ENCODE results near the gene SLC19A2. TPM values are rescaled to one million over a fixed set of nuclear protein-coding genes. Genes with fewer than 3 reads are reported as not detected.

SLC19A2 gene
- total and polyA plus RNA-seq, 7 experiments from 2014 or later = 0.53 to 5.9 (median 3.8) TPM

DNA sequence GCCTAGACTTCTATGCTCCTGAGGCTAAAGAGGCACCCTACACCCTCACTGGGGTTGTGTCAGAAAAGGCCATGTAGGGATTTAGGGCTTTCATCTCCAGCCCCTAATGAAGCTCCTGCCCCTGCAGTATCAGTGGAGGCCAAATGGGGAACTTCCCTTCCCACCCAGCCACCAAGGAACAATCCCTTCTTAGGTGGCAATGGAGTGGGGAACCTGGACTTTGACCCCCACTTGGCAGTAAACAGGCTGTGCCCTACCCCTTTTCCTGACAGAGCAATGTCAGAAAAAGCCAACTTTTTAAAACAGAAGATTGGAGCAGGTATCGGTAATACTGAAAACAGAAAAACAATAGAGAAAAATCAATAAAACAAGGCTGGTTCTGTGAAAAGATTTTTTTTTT, 35.5 kb upstream of the SLC19A2 start:
- CTCF ChIA-PET = interaction anchor here (0.6 kb wide), 1 partner anchor 28 kb away, joined by 4 read pairs; no protein-coding TSS in a partner anchor
- no peaks in the 10 kb centered on the region for H3K9me3 Mint-ChIP-seq

DNA sequence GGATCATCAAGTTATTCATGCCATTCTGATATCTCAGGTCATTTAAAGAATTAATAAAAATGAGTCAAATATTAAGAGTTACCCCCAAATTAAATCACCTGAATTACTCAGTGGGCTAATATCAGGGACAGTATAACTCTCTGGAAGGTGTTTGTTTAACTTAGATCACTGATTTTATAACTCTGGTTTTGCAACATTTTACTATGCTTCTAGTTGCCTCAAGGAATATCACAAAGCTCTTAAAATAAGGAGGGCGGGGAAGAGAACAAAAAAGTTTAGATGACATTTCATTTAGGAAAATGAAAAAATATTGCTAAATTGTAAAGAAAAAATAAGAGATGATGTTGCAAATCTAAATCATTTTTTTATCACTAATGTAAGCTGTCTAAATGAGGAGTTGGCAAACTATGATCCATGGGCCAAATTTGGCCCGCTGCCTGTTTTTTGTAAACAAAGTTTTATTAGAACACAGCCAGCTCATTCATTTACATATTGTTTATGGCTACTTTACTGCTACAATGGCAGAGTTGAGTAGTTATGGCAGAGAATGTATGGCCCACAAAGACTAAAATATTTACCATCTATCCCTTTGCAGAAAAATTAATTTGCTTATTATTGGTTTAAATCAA, 31.9 kb upstream of the SLC19A2 start:
- Histone ChIP-seq H3K36me3 (ENCODE audit: control insufficient read depth in 2 of 3, insufficient read depth in 3 of 3, low read length in 3 of 3) (no peaks in the 10 kb centered on the region), H3K4me3 (ENCODE audit: low read length) (no peak overlapping the region), H3K27ac (ENCODE audit: low read depth, low read length) (no peak overlapping the region), H3K27me3 (ENCODE audit: control insufficient read depth in 2 of 2, insufficient read depth in 2 of 2, low read length in 2 of 2) (no peaks in the 10 kb centered on the region), H3K9me3 (ENCODE audit: control insufficient read depth in 2 of 3, low read length in 3 of 3) (no peaks in the 10 kb centered on the region), H3K4me1 (ENCODE audit: control insufficient read depth in 2 of 2, insufficient read depth in 2 of 2, low read length in 2 of 2) (no peaks in the 10 kb centered on the region)
- H3K4me3 Mint-ChIP-seq = no peak overlapping the region
- H3K27ac Mint-ChIP-seq = no peak overlapping the region
- peaks cover 0 to 21% (median 6%) of the 10 kb centered on the region in 5 donors for H3K36me3 Mint-ChIP-seq
- CTCF ChIA-PET = no interaction called here
- DNase-seq (no peak), ATAC-seq (no peak)
- intact Hi-C loops (cut with micrococcal nuclease) = no loop called here
- no peaks in the 10 kb centered on the region for H3K4me1 Mint-ChIP-seq
- POLR2A ChIA-PET = interaction anchor here (0.7 to 1.1 kb wide), 2 partner anchors 10 to 149 kb away, joined by 3 to 5 read pairs; partner anchors contain the start of gene BLZF1
- H3K9me3 Mint-ChIP-seq = no peaks in the 10 kb centered on the region
- no peaks in the 10 kb centered on the region for H3K27me3 Mint-ChIP-seq

More for the DNA sequence above, 35.5 kb upstream of the SLC19A2 start:
- no peak for ATAC-seq
- H3K4me3 ChIP-seq (ENCODE audit: low read length) = no peak overlapping the region
- Mint-ChIP-seq H3K36me3 (peaks cover 0 to 18% (median 6%) of the 10 kb centered on the region in 5 donors), H3K4me3 (no peak overlapping the region), H3K27me3 (no peaks in the 10 kb centered on the region), H3K4me1 (no peaks in the 10 kb centered on the region), H3K27ac (no peak overlapping the region)
- no peak for DNase-seq
- H3K27ac ChIP-seq (ENCODE audit: low read depth, low read length) = no peak overlapping the region
- POLR2A ChIA-PET = no interaction called here
- no peaks in the 10 kb centered on the region for H3K27me3 ChIP-seq (ENCODE audit: control insufficient read depth in 2 of 2, insufficient read depth in 2 of 2, low read length in 2 of 2)
- no peaks in the 10 kb centered on the region for H3K4me1 ChIP-seq (ENCODE audit: control insufficient read depth in 2 of 2, insufficient read depth in 2 of 2, low read length in 2 of 2)
- intact Hi-C loops (cut with micrococcal nuclease) = no loop called here
- no peaks in the 10 kb centered on the region for H3K9me3 ChIP-seq (ENCODE audit: control insufficient read depth in 2 of 3, low read length in 3 of 3)
- H3K36me3 ChIP-seq (ENCODE audit: control insufficient read depth in 2 of 3, insufficient read depth in 3 of 3, low read length in 3 of 3) = no peaks in the 10 kb centered on the region

DNA sequence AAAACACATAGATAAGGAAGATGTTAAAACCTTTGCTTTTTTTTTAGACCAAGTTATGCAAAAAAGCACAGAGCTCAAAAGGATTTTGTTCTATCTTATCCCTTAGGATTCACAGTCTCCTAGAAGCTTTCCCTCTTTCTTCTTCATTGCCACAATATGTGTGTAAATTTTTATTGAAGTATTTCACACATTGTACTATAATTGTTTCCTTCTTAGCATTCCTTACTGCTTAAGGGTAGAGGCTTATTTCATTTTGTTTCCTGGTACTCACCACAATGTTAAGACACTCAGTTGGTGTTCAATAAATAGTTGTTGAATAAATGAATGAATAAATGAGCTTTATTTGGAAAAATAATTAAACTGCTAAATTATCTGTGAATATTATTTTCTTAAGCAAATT, 29.9 kb upstream of the SLC19A2 start:
- H3K9me3 Mint-ChIP-seq = no peaks in the 10 kb centered on the region
- no peaks in the 10 kb centered on the region for H3K36me3 ChIP-seq (ENCODE audit: control insufficient read depth in 2 of 3, insufficient read depth in 3 of 3, low read length in 3 of 3)
- no peaks in the 10 kb centered on the region for H3K27me3 Mint-ChIP-seq
- no peaks in the 10 kb centered on the region for H3K9me3 ChIP-seq (ENCODE audit: control insufficient read depth in 2 of 3, low read length in 3 of 3)
- no peaks in the 10 kb centered on the region for H3K4me1 ChIP-seq (ENCODE audit: control insufficient read depth in 2 of 2, insufficient read depth in 2 of 2, low read length in 2 of 2)
- H3K4me3 Mint-ChIP-seq = no peak overlapping the region
- ChIA-PET CTCF (no interaction called here), POLR2A (no interaction called here)
- H3K27ac ChIP-seq (ENCODE audit: low read depth, low read length) = no peak overlapping the region
- H3K4me3 ChIP-seq (ENCODE audit: low read length) = no peak overlapping the region
- H3K27me3 ChIP-seq (ENCODE audit: control insufficient read depth in 2 of 2, insufficient read depth in 2 of 2, low read length in 2 of 2) = no peaks in the 10 kb centered on the region
- H3K27ac Mint-ChIP-seq = no peak overlapping the region
- intact Hi-C loops (cut with micrococcal nuclease) = no loop called here
- ATAC-seq = no peak
- DNase-seq = no peak
- H3K4me1 Mint-ChIP-seq = no peaks in the 10 kb centered on the region
- peaks cover 0 to 22% (median 6%) of the 10 kb centered on the region in 5 donors for H3K36me3 Mint-ChIP-seq

DNA sequence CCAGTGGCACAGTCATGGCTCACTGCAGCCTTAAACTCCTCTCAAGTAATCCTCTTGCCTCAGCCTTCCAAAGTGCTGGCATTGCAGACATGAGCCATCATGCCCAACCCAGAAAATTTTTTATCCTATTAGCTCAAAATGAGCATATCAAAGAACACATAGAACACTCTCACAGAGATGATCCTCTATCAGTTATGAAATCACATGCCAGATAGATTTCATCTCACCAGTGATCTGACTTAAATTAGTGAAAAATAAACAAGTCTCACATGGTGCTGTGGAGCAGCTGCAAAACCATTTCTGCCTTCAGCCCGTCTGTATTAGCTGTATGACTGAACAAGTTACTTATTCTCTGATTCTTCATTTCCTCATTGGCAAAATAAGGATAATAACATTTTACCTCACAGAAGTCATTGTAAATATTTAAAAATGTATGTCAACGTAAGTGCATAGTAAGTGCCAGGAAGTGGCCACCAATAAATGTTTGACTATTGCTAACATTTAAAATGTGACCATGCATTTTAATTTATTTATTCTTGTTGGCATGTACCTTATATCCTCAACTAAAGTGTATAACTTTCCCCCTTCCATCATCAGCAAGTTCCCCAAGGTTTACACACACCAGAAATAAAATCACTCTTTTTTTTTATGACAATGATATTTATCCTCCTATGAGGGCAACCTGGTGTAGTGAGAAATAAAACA, 29.0 kb upstream of the SLC19A2 start:
- DNase-seq (no peak), ATAC-seq (no peak)
- POLR2A ChIA-PET = no interaction called here
- no peak overlapping the region for H3K4me3 Mint-ChIP-seq
- intact Hi-C loops (cut with micrococcal nuclease) = no loop called here
- peaks cover 0 to 24% (median 6%) of the 10 kb centered on the region in 5 donors for H3K36me3 Mint-ChIP-seq
- Histone ChIP-seq H3K27ac (ENCODE audit: low read depth, low read length) (no peak overlapping the region), H3K9me3 (ENCODE audit: control insufficient read depth in 2 of 3, low read length in 3 of 3) (no peaks in the 10 kb centered on the region), H3K36me3 (ENCODE audit: control insufficient read depth in 2 of 3, insufficient read depth in 3 of 3, low read length in 3 of 3) (no peaks in the 10 kb centered on the region), H3K4me3 (ENCODE audit: low read length) (no peak overlapping the region), H3K4me1 (ENCODE audit: control insufficient read depth in 2 of 2, insufficient read depth in 2 of 2, low read length in 2 of 2) (no peaks in the 10 kb centered on the region), H3K27me3 (ENCODE audit: control insufficient read depth in 2 of 2, insufficient read depth in 2 of 2, low read length in 2 of 2) (no peaks in the 10 kb centered on the region)
- H3K27ac Mint-ChIP-seq = no peak overlapping the region
- H3K4me1 Mint-ChIP-seq = peaks cover 0 to 5% (median 0%) of the 10 kb centered on the region in 7 donors
- no peaks in the 10 kb centered on the region for H3K27me3 Mint-ChIP-seq
- H3K9me3 Mint-ChIP-seq = no peaks in the 10 kb centered on the region
- CTCF ChIA-PET = no interaction called here

DNA sequence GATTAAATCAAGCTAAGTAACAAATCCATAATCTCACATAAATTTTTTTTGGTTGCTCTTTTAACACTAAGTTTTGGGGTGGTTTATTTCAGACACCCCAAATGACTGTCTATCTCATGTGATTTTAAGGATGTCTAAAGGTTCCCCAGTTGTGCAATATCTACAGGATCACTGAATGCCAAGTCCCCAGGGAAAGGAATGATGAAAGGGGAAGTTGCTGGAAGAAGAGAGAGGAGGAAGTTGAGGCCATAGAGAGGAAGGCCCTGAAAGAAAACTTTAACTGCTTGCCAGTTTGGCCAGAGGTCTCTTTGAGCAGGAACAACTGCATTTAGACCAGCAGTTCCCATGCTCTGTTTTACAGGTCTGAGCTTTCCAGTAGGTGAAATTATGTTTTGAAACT, 27.5 kb upstream of the SLC19A2 start:
- H3K4me1 ChIP-seq (ENCODE audit: control insufficient read depth in 2 of 2, insufficient read depth in 2 of 2, low read length in 2 of 2) = peaks cover 0 to 8% of the 10 kb centered on the region in 2 donors
- intact Hi-C loops (cut with micrococcal nuclease) = no loop called here
- H3K4me1 Mint-ChIP-seq = peaks cover 0 to 18% (median 12%) of the 10 kb centered on the region in 7 donors
- no peak overlapping the region for H3K27ac ChIP-seq (ENCODE audit: low read depth, low read length)
- H3K9me3 ChIP-seq (ENCODE audit: control insufficient read depth in 2 of 3, low read length in 3 of 3) = no peaks in the 10 kb centered on the region
- POLR2A ChIA-PET = no interaction called here
- H3K36me3 ChIP-seq (ENCODE audit: control insufficient read depth in 2 of 3, insufficient read depth in 3 of 3, low read length in 3 of 3) = no peaks in the 10 kb centered on the region
- no peak for ATAC-seq
- H3K4me3 ChIP-seq (ENCODE audit: low read length) = no peak overlapping the region
- no peak overlapping the region for H3K27ac Mint-ChIP-seq
- H3K27me3 Mint-ChIP-seq = no peaks in the 10 kb centered on the region
- H3K9me3 Mint-ChIP-seq = no peaks in the 10 kb centered on the region
- H3K27me3 ChIP-seq (ENCODE audit: control insufficient read depth in 2 of 2, insufficient read depth in 2 of 2, low read length in 2 of 2) = no peaks in the 10 kb centered on the region
- no peak overlapping the region for H3K4me3 Mint-ChIP-seq
- CTCF ChIA-PET = no interaction called here
- no peak for DNase-seq
- peaks cover 0 to 21% (median 4%) of the 10 kb centered on the region in 5 donors for H3K36me3 Mint-ChIP-seq

DNA sequence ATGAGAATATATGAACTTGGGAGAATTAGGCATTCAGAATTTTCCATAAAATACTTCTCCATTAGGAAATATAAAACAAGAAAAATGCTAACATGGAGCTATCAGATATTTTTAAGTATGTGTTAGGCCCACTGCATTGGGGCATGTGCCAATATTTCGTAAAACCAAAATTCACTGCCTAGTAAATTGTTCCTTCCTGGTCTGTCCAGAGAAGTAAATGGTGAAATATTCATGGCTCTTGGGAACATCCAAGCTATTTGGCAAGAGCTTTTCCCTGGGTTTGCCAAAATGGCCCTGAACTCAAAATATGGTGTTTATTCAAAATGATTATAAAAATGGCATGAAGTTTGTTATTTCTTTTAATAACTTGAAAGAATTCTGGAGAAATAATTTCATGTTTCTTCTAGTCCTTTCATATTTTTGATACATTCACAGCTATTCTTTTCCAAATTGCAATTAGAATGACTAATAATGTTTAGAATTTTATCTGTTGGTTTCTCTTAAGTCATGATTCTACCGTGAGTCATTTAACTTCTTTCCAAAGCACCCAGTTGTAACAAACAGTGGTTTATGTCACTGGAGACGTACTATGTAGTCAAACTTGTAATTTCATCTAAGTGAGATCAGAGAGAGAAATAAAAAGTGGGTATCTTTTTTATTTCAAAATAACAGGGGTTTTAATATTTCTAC, 25.7 kb upstream of the SLC19A2 start:
- H3K36me3 Mint-ChIP-seq = peaks cover 0 to 19% (median 4%) of the 10 kb centered on the region in 5 donors
- peaks cover 0 to 9% of the 10 kb centered on the region in 2 donors for H3K4me1 ChIP-seq (ENCODE audit: control insufficient read depth in 2 of 2, insufficient read depth in 2 of 2, low read length in 2 of 2)
- POLR2A ChIA-PET = no interaction called here
- H3K9me3 Mint-ChIP-seq = peaks cover 0 to 2% (median 0%) of the 10 kb centered on the region in 11 donors
- CTCF ChIA-PET = no interaction called here
- no peaks in the 10 kb centered on the region for H3K27me3 ChIP-seq (ENCODE audit: control insufficient read depth in 2 of 2, insufficient read depth in 2 of 2, low read length in 2 of 2)
- H3K27ac ChIP-seq (ENCODE audit: low read depth, low read length) = no peak overlapping the region
- intact Hi-C loops (cut with micrococcal nuclease) = no loop called here
- H3K4me3 Mint-ChIP-seq = no peak overlapping the region
- ATAC-seq (no peak), DNase-seq (no peak)
- no peak overlapping the region for H3K4me3 ChIP-seq (ENCODE audit: low read length)
- H3K4me1 Mint-ChIP-seq = peaks cover 0 to 19% (median 12%) of the 10 kb centered on the region in 7 donors
- no peak overlapping the region for H3K27ac Mint-ChIP-seq
- no peaks in the 10 kb centered on the region for H3K27me3 Mint-ChIP-seq
- H3K9me3 ChIP-seq (ENCODE audit: control insufficient read depth in 2 of 3, low read length in 3 of 3) = no peaks in the 10 kb centered on the region
- no peaks in the 10 kb centered on the region for H3K36me3 ChIP-seq (ENCODE audit: control insufficient read depth in 2 of 3, insufficient read depth in 3 of 3, low read length in 3 of 3)

All from naive thymus-derived CD4-positive, alpha-beta T cell (primary cell).